Stimulated activated naive B cell treated with anti-CD40 and anti-IgM and Interleukin-4, amounts not matched to agents 10 μg/mL and 1 μg/mL and 100 μg/mL, for 72 hours (primary cell): ENCODE measurements around the gene KDELR3.
"Not testable (repeated sequence)": the region's sequence is repeated elsewhere in the genome, so short reads cannot be mapped to it uniquely, and the experiment has no call there.

Source experiments
- ATAC-seq, 2 donors: fragments of 150-1000 bp; cut with Tn5 transposase; replicated peaks; 2 replicates each; pipeline ENCODE4 v1.10.0; 2021; ENCODE audit warnings: moderate library complexity in 1 of 2
- DNase-seq: peaks from one replicate; pipeline ENCODE4 v3.0.0; 2021
- H3K27ac Mint-ChIP-seq: one replicate; pipeline ENCODE4 v1.8.0; 2022; ENCODE audit warnings: mild to moderate bottlenecking, mixed read lengths
- H3K27me3 Mint-ChIP-seq, 2 donors: one replicate each; pipeline ENCODE4 v1.8.0; 2022; ENCODE audit warnings: mixed read lengths in 2 of 2
- H3K36me3 Mint-ChIP-seq, 2 donors: one replicate each; pipeline ENCODE4 v1.8.0; 2022; ENCODE audit warnings: mixed read lengths in 2 of 2, mild to moderate bottlenecking in 1 of 2
- H3K4me1 Mint-ChIP-seq, 2 donors: one replicate each; pipeline ENCODE4 v1.8.0; 2022; ENCODE audit warnings: mixed read lengths in 2 of 2, mild to moderate bottlenecking in 1 of 2
- H3K4me3 Mint-ChIP-seq, 2 donors: one replicate each; pipeline ENCODE4 v1.8.0; 2022; ENCODE audit warnings: mild to moderate bottlenecking in 2 of 2, mixed read lengths in 2 of 2, moderate library complexity in 1 of 2
- H3K9me3 Mint-ChIP-seq, 2 donors: one replicate each; pipeline ENCODE4 v1.8.0; 2022; ENCODE audit warnings: mixed read lengths in 2 of 2, mild to moderate bottlenecking in 1 of 2

The KDELR3 gene

DNA sequence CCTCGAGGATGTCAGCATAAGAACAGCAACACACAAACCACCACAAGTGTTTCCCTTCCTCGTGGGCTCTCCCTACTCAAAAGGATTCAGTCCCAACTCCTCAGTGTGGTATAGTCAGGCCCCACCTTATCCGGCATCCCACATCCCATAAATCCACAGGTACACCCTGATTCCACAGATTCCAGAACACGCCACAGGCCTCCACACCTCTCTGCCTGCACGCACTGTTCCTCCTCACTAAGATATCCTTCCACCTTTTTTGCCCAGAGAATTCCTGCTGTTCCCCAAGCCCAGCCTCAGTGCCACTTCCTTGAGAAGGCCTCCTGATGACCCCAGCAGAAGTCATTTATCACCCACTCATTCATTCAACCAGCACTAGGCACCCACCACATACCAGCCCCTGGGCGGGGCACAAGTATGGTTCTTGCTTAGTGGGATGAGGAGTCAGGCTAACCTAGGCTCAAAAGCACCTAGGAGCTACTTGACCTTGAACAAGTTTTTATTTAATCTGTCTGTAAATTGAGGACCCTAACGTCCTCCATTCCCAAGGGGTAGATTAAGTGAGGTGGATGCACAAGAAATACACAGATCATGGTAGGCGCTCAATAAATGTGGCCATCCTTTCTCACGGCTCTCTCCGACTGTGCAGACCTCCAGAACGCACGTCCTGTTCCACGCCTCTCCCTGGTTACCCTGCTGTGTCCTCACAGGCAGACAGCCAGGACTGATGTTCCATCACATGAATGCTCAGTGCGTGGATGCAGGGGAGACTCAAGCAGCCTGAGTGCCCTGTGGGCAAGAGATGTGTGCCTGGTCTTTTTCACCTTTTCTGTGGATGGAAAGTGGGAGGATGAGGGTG, 10.8 kb upstream of the KDELR3 start:
- ATAC-seq: no peak
- H3K27ac Mint-ChIP-seq: peak overlapping the region; percentile 44
- no peak for DNase-seq
- H3K27me3 Mint-ChIP-seq: peaks cover 80% of the 10 kb centered on the region in 2 donors
- no peaks in the 10 kb centered on the region for H3K9me3 Mint-ChIP-seq
- peak overlapping the region; percentile 67 to 73 for H3K4me3 Mint-ChIP-seq
- H3K36me3 Mint-ChIP-seq: no peaks in the 10 kb centered on the region
- peaks cover 22 to 25% of the 10 kb centered on the region in 2 donors for H3K4me1 Mint-ChIP-seq

DNA sequence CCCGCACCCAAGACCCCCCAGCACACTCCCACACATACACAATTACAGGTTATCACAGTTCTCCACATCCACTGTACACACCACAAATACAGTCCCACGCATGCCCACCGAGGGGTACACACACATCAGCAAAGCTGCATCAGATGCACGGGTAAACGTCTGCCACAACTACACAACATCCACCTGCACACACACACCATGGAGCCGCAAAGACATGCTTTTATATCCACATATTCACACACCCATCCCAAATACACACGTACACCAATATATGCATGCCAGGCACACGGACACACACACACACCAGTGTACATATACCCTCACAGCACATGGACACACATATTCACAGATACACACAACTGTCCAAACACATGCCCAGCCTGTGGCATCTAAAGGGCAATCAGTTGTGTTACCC, 7.5 kb upstream of the KDELR3 start:
- Mint-ChIP-seq H3K27ac (no peak overlapping the region), H3K4me1 (peaks cover 21 to 33% of the 10 kb centered on the region in 2 donors), H3K36me3 (no peaks in the 10 kb centered on the region), H3K9me3 (no peaks in the 10 kb centered on the region), H3K27me3 (peaks cover 80 to 85% of the 10 kb centered on the region in 2 donors), H3K4me3 (no peak overlapping the region)
- DNase-seq (no peak), ATAC-seq (no peak)

DNA sequence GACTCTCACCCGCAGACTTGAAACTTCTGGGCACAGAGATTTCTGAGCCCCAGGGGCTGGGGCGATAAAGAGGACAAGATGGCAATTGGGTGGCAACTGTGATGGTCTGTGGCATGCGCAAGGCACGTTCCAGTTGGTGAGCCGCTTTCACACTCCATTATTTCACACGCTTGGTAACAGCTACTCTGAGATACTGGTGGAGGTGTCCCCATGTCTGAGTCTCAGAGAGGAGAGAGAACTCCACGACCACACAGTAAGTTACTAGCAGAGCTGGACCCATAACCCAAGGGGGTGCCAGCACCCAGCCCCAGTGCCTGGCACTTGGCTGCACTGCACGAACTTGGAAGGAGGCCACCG, 6.9 kb upstream of the KDELR3 start:
- Mint-ChIP-seq H3K27ac (no peak overlapping the region), H3K27me3 (peaks cover 86 to 91% of the 10 kb centered on the region in 2 donors), H3K4me3 (peak overlapping the region in 1 of 2 donors; percentile 47), H3K36me3 (no peaks in the 10 kb centered on the region), H3K9me3 (no peaks in the 10 kb centered on the region), H3K4me1 (peaks cover 21 to 39% of the 10 kb centered on the region in 2 donors)
- ATAC-seq (peak; percentile 17 to 33), DNase-seq (no peak)

DNA sequence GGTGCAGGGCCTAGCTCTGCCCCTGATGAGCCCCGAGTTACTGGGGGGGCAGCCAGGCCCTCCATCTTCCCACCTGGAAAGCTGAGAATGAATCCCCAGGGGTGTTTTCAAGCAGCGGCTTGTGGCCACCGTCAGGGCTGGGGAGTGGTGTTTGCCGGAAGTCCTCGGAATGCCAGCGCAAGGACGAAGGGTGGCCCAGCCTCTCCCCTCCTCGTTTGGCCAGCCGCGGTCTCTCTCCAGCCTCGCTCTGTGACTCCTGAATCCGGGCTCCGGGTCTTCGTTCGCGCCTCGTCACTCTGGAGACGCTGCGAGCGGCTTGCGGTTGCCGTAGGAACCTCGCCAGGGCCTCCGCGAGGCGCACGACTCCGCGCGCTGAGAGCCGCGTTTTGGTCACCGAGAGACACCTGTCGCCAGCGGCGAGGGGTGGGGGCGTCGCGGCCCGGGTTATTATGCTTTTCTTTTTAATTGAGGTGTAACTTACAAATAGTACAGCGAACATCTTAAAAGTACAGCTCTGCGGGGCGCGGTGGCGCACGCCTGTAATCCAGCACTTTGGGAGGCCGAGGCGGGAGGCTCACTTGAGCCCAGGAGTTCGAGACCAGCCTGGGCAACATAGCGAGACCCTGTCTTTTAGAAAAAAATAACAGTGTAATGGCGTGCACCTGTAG, 6.3 kb upstream of the KDELR3 start:
- H3K4me3 Mint-ChIP-seq: peak overlapping the region in 1 of 2 donors; percentile 47
- H3K27me3 Mint-ChIP-seq: peaks cover 87 to 91% of the 10 kb centered on the region in 2 donors
- peaks cover 19 to 40% of the 10 kb centered on the region in 2 donors for H3K4me1 Mint-ChIP-seq
- peak; percentile 70 to 76 for ATAC-seq
- DNase-seq: peak; percentile 53
- H3K9me3 Mint-ChIP-seq: no peaks in the 10 kb centered on the region
- no peaks in the 10 kb centered on the region for H3K36me3 Mint-ChIP-seq
- peak overlapping the region; percentile 25 for H3K27ac Mint-ChIP-seq

DNA sequence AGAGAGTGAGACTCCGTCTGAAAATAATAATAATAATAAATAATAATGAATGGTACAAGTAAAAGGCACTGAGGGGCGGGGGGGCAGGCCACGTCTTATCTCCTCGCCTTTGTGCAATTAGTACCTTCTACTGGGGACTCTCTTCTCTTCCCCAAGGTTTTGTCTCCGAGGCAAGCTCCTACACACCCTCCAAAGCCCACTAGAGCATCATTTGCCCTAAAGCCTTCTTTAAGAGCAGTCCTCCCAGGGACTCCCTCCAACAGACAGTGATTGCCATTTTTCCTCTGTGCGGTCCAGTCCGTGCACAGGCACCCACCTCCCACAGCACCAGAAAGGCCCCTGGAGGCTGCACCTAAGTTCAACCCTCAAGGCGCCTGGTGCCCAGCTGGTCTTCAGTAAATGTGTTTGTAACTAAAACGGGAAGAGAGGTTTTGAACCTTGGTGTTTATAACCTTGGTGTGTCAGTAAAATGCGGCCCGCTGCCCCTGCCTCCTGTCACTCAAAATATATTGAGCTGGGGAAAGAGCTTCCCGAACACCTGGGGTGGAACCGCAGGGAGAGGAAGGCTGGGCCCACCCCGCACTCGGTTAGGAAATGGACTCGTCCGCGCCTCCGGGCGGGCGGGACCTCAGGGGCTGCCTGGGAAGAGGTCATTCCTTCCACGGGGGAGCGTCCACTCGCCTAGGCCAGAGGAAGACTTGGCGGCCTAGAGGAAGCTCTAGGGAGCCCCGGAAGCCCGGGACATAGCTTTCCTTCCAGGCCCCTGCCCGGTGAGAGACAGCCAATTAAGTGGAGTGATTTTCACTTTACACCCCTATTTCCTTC, 4.7 kb upstream of the KDELR3 start:
- H3K27ac Mint-ChIP-seq: no peak overlapping the region
- no peaks in the 10 kb centered on the region for H3K9me3 Mint-ChIP-seq

DNA sequence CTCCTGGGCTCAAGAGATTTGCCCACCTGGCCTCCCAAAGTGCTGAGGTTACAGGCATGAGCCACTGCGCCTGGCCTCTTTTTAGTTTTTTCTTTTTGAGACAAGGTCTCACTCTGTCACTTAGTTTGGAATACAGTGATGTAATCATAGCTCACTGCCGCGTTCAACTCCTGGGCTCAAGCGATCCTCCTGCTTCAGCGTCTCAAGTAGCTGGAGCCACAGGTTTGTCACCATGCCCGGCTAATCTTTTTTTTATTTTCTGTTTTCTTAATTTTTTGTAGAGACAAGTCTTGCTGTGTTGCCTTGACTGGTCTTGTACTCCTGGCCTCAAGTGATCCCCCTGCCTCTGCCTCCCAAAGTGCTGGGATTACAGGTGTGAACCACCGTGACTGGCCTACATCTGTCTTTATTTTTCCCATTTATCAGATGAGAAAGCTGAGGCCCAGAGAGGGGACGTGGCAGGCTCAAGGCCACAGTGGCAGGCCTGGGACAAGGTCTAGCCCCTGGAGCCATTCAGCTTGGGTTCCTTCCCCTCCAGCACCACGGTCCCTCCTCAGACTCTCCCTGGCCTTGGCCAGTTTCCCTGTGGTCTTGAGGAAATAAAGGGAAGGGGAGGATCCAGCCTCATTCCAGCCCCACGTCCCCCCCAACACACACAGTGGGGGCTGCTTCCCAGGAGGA, 2.8 kb upstream of the KDELR3 start:
- Mint-ChIP-seq H3K9me3 (no peaks in the 10 kb centered on the region), H3K36me3 (no peaks in the 10 kb centered on the region), H3K4me3 (no peak overlapping the region), H3K4me1 (peaks cover 21 to 53% of the 10 kb centered on the region in 2 donors), H3K27me3 (peaks cover 75 to 92% of the 10 kb centered on the region in 2 donors), H3K27ac (no peak overlapping the region)
- ATAC-seq (no peak), DNase-seq (no peak)

More for the DNA sequence above, 4.7 kb upstream of the KDELR3 start:
- peaks cover 82 to 90% of the 10 kb centered on the region in 2 donors for H3K27me3 Mint-ChIP-seq
- H3K4me3 Mint-ChIP-seq: no peak overlapping the region
- H3K4me1 Mint-ChIP-seq: peaks cover 23 to 51% of the 10 kb centered on the region in 2 donors
- no peak for ATAC-seq
- no peak for DNase-seq
- no peaks in the 10 kb centered on the region for H3K36me3 Mint-ChIP-seq

DNA sequence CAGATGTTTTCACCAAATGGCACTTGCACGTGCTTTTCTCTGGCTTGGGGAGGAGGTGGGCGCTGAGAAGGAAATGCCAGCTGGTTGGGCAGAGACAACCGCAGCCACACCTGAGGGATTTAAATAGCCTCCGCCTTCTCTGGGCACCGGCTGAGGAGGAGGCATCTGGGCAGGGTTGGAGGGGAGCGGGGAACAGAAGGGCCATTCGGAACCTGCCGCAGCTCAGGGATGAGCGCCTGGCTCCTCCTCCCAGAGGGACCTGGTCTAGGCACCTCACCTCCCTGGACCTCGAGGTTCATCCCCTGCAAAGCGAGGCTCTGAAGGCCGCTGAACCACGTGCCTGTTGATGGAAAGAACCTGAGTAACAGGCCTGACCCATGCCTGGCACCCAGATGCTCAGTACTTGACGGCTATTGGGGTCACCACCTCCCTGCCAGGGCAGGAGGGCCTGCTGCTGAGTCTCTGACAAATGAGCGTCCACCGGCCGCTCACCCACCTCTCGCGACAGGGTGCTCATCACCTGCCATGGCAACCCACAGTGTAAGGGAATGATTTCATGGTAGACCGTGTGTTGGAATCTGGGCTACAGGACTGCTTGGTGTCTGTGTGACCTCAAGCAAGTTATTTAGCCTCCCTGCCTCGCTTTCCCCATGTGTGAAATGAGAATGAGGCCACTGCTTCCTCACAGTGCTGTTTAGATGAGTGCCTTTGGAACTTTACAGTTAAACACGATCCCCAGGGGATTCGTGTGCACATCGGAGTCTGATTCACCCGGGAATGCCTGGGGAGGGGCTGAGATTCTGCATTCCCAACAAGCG, 2.0 kb upstream of the KDELR3 start:
- no peak for DNase-seq
- Mint-ChIP-seq H3K27ac (no peak overlapping the region), H3K4me1 (peaks cover 16 to 48% of the 10 kb centered on the region in 2 donors), H3K4me3 (no peak overlapping the region), H3K9me3 (no peaks in the 10 kb centered on the region), H3K27me3 (peaks cover 67 to 87% of the 10 kb centered on the region in 2 donors), H3K36me3 (no peaks in the 10 kb centered on the region)
- ATAC-seq: no peak

DNA sequence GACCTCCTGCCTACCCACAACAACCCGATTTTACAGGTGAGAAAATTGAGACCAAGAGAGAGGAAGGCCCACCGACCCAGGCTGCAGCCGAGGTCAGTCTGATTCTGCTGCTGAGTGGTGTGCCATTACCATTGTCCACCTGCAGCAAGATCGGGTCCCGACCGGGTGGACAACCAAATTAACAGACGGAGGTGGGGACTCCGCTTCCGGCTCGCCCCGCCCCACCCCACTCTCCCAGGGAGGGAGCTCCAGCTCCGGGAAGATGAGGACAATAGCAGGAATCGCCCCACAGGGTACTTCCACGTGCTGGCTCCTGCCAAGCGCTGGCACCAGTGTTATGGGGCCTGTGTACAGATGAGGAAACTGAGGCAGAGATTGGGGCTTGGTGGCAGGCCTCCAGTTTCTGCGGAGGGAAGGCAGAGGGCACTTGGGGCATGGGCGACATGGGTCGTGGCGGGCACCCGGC, 425 bp upstream of the KDELR3 start:
- peak overlapping the region; percentile 77 to 86 for H3K4me3 Mint-ChIP-seq
- peaks cover 16 to 37% of the 10 kb centered on the region in 2 donors for H3K4me1 Mint-ChIP-seq
- no peak for ATAC-seq
- no peak for DNase-seq
- peaks cover 51 to 71% of the 10 kb centered on the region in 2 donors for H3K27me3 Mint-ChIP-seq
- H3K36me3 Mint-ChIP-seq: no peaks in the 10 kb centered on the region
- peak overlapping the region; percentile 80 for H3K27ac Mint-ChIP-seq
- no peaks in the 10 kb centered on the region for H3K9me3 Mint-ChIP-seq

DNA sequence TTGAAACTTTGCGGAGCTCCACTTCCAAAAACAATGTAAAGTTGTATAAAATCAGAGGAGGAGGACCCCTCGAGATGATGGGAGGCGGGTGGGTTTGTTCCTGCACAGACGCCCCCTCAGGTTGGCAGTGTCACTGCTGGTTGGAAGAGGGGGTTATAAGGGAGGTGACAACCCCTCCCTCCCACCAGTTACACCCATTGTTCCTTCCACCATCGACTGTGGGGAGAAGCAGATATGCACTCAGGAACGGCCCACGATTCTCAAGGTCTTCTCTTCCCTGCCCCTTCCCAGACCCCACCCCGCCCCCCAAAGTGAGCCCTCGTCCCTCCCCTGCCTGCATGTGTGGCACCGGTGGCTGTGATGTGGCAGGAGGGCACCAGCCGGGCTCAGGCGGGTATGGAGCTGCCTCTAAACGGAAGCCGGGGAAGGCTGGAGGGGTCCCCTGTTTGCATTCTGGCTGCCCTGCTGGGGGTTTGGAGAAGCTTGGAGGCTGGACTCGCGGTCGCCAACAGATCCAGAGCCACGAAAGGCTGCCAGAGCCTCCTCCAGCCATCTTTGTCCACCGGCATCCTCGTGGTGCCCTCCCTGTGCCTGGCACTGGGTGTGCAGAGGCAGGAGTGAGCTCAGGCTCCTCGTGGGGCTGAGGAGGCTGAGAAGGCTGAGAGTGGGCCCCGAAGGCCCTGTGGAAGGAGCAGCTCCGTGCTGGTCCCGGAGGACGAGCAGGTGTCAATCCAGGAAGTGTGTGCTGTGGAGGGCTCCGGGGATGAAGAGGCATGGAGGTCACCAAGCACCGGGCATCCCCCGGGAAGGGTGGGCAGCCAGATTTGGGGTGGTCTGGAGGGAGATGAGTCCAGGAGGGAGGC, 778 bp downstream of the KDELR3 start:
- Mint-ChIP-seq H3K9me3 (no peaks in the 10 kb centered on the region), H3K27me3 (peaks cover 42 to 59% of the 10 kb centered on the region in 2 donors)

DNA sequence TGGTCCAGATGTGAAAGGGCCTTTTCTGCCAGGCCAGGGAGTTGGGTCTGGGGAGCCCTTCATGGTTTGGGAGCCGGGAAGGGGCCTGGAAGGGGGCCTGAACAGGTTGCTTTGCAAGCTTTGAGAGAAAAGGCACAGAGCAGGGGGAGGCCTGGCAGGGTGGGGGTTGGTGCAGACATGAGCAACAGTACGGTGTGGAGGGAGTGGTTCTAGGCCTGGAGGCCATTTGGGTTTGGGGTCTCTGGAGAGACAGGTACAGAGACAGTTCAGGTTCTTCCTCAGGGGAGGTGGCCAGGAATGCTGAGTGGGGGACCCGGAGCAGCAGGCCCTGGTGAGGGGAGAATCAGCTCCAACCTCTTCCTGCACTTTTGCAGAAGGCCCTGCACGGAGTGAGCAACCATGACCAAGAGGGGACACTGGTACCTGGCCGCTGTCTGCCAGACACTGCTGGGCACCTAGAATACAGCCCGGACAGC, 1.4 kb downstream of the KDELR3 start:
- no peak overlapping the region for H3K27ac Mint-ChIP-seq
- peaks cover 10 to 24% of the 10 kb centered on the region in 2 donors for H3K4me1 Mint-ChIP-seq
- H3K9me3 Mint-ChIP-seq: no peaks in the 10 kb centered on the region
- ATAC-seq (no peak), DNase-seq (no peak)
- H3K27me3 Mint-ChIP-seq: peaks cover 35 to 53% of the 10 kb centered on the region in 2 donors
- no peak overlapping the region for H3K4me3 Mint-ChIP-seq
- no peaks in the 10 kb centered on the region for H3K36me3 Mint-ChIP-seq

More for the DNA sequence above, 778 bp downstream of the KDELR3 start:
- DNase-seq: no peak
- H3K36me3 Mint-ChIP-seq: no peaks in the 10 kb centered on the region
- H3K4me3 Mint-ChIP-seq: peak overlapping the region; percentile 73 to 83
- peak; percentile 17 to 45 for ATAC-seq
- peaks cover 10 to 28% of the 10 kb centered on the region in 2 donors for H3K4me1 Mint-ChIP-seq
- H3K27ac Mint-ChIP-seq: no peak overlapping the region

DNA sequence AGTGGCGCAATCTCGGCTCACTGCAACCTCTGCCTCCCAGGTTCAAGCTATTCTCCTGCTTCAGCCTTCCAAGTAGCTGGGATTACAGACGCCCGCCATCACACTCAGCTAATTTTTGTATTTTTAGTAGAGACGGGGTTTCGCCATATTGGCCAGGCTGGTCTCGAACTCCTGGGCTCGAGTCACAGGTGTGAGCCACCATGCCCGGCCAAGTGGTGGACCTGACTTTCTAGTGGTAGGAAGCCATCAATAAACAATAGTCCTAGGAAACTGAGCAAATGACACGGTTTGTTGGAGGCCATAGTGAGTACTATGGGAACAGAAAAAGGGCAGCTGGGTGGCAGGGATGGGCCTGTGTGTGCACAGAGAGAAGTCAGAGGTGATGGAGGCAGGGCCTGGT, 2.3 kb downstream of the KDELR3 start:
- not testable (repeated sequence) for H3K9me3 Mint-ChIP-seq, H3K27ac Mint-ChIP-seq, H3K4me3 Mint-ChIP-seq, H3K36me3 Mint-ChIP-seq, DNase-seq, ATAC-seq
- peaks cover 32 to 47% of the 10 kb centered on the region in 2 donors for H3K27me3 Mint-ChIP-seq
- H3K4me1 Mint-ChIP-seq: peaks cover 10 to 22% of the 10 kb centered on the region in 2 donors

DNA sequence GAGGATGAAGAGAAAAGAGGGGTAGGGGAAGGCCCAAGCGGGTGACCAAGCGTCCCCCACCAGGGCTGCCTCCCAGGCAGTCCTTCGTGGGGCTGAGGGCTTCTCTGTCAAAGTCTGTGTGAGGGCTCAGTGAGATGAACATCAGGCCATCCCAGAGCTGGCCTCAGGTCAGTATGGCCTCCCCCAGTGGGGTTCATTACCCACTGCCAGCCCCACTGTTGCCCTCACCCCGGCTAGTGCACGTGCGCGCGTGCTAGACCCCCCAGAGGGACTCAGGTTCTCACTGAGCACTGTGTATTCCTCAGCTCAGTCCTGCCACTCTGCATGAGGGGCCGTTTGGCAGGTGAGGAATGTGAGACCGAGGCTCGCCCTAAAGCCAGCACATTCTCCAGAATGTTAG, 3.3 kb downstream of the KDELR3 start:
- ATAC-seq (no peak), DNase-seq (no peak)
- H3K9me3 Mint-ChIP-seq: no peaks in the 10 kb centered on the region
- H3K27me3 Mint-ChIP-seq: peaks cover 21 to 36% of the 10 kb centered on the region in 2 donors
- H3K27ac Mint-ChIP-seq: no peak overlapping the region
- no peaks in the 10 kb centered on the region for H3K36me3 Mint-ChIP-seq
- no peak overlapping the region for H3K4me3 Mint-ChIP-seq
- H3K4me1 Mint-ChIP-seq: peaks cover 10 to 13% of the 10 kb centered on the region in 2 donors
